HG02610 (cell line): ENCODE measurements around the gene PHPT1.
"Not testable (repeated sequence)": the region's sequence is repeated elsewhere in the genome, so short reads cannot be mapped to it uniquely, and the experiment has no call there.

Source experiments
- ATAC-seq: cut with Tn5 transposase; IDR thresholded peaks from one replicate; pipeline ENCODE4 v1.9.1; 2021; ENCODE audit warnings: mild to moderate bottlenecking, moderate library complexity; ENCODE audit not compliant: unreplicated experiment

Gene PHPT1

GRCh38 chr9:136858844-136859757 is 9.9 kb downstream of the PHPT1 start:
- ATAC-seq: no peak

GRCh38 chr9:136860529-136860928 is 11.3 kb downstream of the PHPT1 start:
- no peak for ATAC-seq

- ATAC-seq: no peak
Observed at GRCh38 chr9:136860933-136861873, 12.0 kb downstream of the PHPT1 start.

GRCh38 chr9:136861874-136862457 is 12.8 kb downstream of the PHPT1 start:
- ATAC-seq: no peak

- no peak for ATAC-seq
Observed at GRCh38 chr9:136862849-136863622, 13.8 kb downstream of the PHPT1 start.

GRCh38 chr9:136863623-136864273 is 14.5 kb downstream of the PHPT1 start:
- ATAC-seq: no peak

- ATAC-seq: no peak
Observed at GRCh38 chr9:136865041-136865767, 16.0 kb downstream of the PHPT1 start.

GRCh38 chr9:136865768-136866103 is 16.5 kb downstream of the PHPT1 start:
- no peak for ATAC-seq

- not testable (repeated sequence) for ATAC-seq
Observed at GRCh38 chr9:136866898-136867421, 17.8 kb downstream of the PHPT1 start.

GRCh38 chr9:136867480-136867879 is 18.3 kb downstream of the PHPT1 start:
- ATAC-seq: no peak

GRCh38 chr9:136867917-136868316 is 18.7 kb downstream of the PHPT1 start:
- ATAC-seq: no peak

- no peak for ATAC-seq
Observed at GRCh38 chr9:136868644-136869043, 19.4 kb downstream of the PHPT1 start.

GRCh38 chr9:136869611-136870010 is 20.4 kb downstream of the PHPT1 start:
- not testable (repeated sequence) for ATAC-seq

- no peak for ATAC-seq
Observed at GRCh38 chr9:136875155-136875554, 25.9 kb downstream of the PHPT1 start.

- ATAC-seq: no peak
Observed at GRCh38 chr9:136876476-136876875, 27.3 kb downstream of the PHPT1 start.

- ATAC-seq: no peak
Observed at GRCh38 chr9:136880651-136881050, 31.4 kb downstream of the PHPT1 start.

GRCh38 chr9:136881691-136882108 is 32.5 kb downstream of the PHPT1 start:
- peak; percentile 36 for ATAC-seq

- peak; percentile 31 for ATAC-seq
Observed at GRCh38 chr9:136882109-136882946, 33.1 kb downstream of the PHPT1 start.
